K562 (cell line): ENCODE data around the gene DNASE1L2. TPM values are rescaled to one million over a fixed set of nuclear protein-coding genes. Genes with fewer than 3 reads are reported as not detected.
A peak's percentile ranks its signal among the peaks of the same experiment; 100 is the strongest.

Experiments used
- BRF1 ChIP-seq: IDR thresholded peaks from 3 replicates; pipeline ENCODE4 v1.6.1; 2011; ENCODE audit warnings: borderline replicate concordance, mild to moderate bottlenecking; ENCODE audit not compliant: insufficient read length; ENCODE audit errors: extremely low read depth
- CC2D1A ChIP-seq: fragments of 450-650 bp; IDR thresholded peaks from 2 replicates; pipeline ENCODE4 v1.6.1; 2017; ENCODE audit warnings: mild to moderate bottlenecking
- CHD2 ChIP-seq: IDR thresholded peaks from 2 replicates; pipeline ENCODE4 v1.6.1; 2011; ENCODE audit warnings: low read depth, low read length
- DIDO1 ChIP-seq: fragments of 450-650 bp; IDR thresholded peaks from 2 replicates; pipeline ENCODE4 v1.6.1; 2016; ENCODE audit warnings: low read depth, missing biosample characterization, missing genetic modification characterization
- E2F4 ChIP-seq: sonication (generic); formaldehyde crosslinking; IDR thresholded peaks from 2 replicates; pipeline ENCODE4 v1.8.0; 2022; ENCODE audit warnings: mild to moderate bottlenecking, low read depth, missing genetic modification reagents
- IRF1 ChIP-seq: sonication (generic); formaldehyde crosslinking; IDR thresholded peaks from 2 replicates; pipeline ENCODE4 v1.8.0; 2022; ENCODE audit warnings: missing genetic modification reagents, mild to moderate bottlenecking, borderline replicate concordance
- MTF1 ChIP-seq: fragments of 250-450 bp; sonication (Bioruptor Pico); IDR thresholded peaks from 2 replicates; pipeline ENCODE4 v1.9.0; 2021; ENCODE audit warnings: moderate library complexity, mild to moderate bottlenecking, inconsistent platforms, borderline replicate concordance
- MXD1 ChIP-seq: fragments of 250-450 bp; sonication (Bioruptor Pico); IDR thresholded peaks from 2 replicates; pipeline ENCODE4 v1.8.0; 2021; ENCODE audit warnings: borderline replicate concordance, mild to moderate bottlenecking, moderate library complexity; ENCODE audit not compliant: poor library complexity, severe bottlenecking
- NFIX ChIP-seq: fragments of 250-450 bp; sonication (Bioruptor Pico); IDR thresholded peaks from 2 replicates; pipeline ENCODE4 v1.4.0; 2020; ENCODE audit warnings: low read depth, mild to moderate bottlenecking, moderate library complexity
- NFXL1 ChIP-seq: fragments of 450-650 bp; formaldehyde crosslinking; IDR thresholded peaks from 2 replicates; pipeline ENCODE4 v1.4.0; 2021; ENCODE audit warnings: mild to moderate bottlenecking
- NR0B1 ChIP-seq: fragments of 450-650 bp; IDR thresholded peaks from one replicate; pipeline ENCODE4 v1.6.1; 2018; ENCODE audit warnings: mild to moderate bottlenecking, moderate library complexity; ENCODE audit not compliant: partially characterized antibody
- PBX2 ChIP-seq, 2 experiments: IDR thresholded peaks in 1 of 2; conservative IDR thresholded peaks in 1 of 2; 2 replicates each; pipeline ENCODE4 v1.6.1; 2016; ENCODE audit warnings: low read depth in 2 of 2, mild to moderate bottlenecking in 1 of 2, missing compliant biosample characterization in 1 of 2, missing genetic modification characterization in 1 of 2, moderate library complexity in 1 of 2
- PRDM10 ChIP-seq: fragments of 450-650 bp; IDR thresholded peaks from 2 replicates; pipeline ENCODE4 v1.6.1; 2018; ENCODE audit not compliant: partially characterized antibody
- SAFB2 ChIP-seq: fragments of 200-400 bp; formaldehyde crosslinking; IDR thresholded peaks from 2 replicates; pipeline ENCODE4 v1.6.1; 2018; ENCODE audit warnings: borderline replicate concordance, low read length, low read depth, moderate library complexity; ENCODE audit not compliant: severe bottlenecking
- SRSF7 ChIP-seq: fragments of 200-400 bp; formaldehyde crosslinking; optimal IDR thresholded peaks from 2 replicates; pipeline ENCODE3; 2017; ENCODE audit warnings: mild to moderate bottlenecking, low read depth, low read length
- polyA plus RNA-seq, 8 experiments: library from polyadenylated mRNA; depleted of rRNA in 4 of 8; stranded (reverse) in 5 of 8; unstranded in 3 of 8; fragments of >200 nt; fragmentation: Nextera tagmentation in 2 of 8; fragmentation: Illumina TruSeq in 1 of 8; extraction: Ambion mirVana in 2 of 8; extraction: Trizol in 1 of 8; gene quantifications; 2 replicates each; pipeline versions ENCODE4 v1.2.1 to v1.2.3, GENCODE V29; 2011 to 2014; ENCODE audit warnings: inconsistent platforms in 1 of 8, missing spikeins in 1 of 8
- total RNA-seq, 7 experiments: library from RNA; depleted of rRNA in 6 of 7; stranded (reverse); fragments of >200 nt in 6 of 7; fragmentation: Illumina TruSeq in 2 of 7; extraction: Trizol in 2 of 7; gene quantifications; 2 replicates each; pipeline versions ENCODE4 v1.2.1 to v1.2.3, GENCODE V29; 2011 to 2021; ENCODE audit warnings: low replicate concordance in 1 of 7

DNASE1L2 gene
- total and polyA plus RNA-seq, 9 of the 15 experiments (the other 6 are each of a cell fraction or from before 2014, with no cell fraction given), result 0.08 to 2.7 (median 1.7) TPM; not detected in 1

- no peak; the same call in 1 of the 2 replicates for TF ChIP-seq NFIX (CRISPR knock-in tag)
- TF ChIP-seq MTF1, result no peak
- no peak for TF ChIP-seq SAFB2
- TF ChIP-seq SRSF7, result no peak
- no peak for TF ChIP-seq PBX2 (CRISPR knock-in tag; IDR thresholded peaks at IDR 0.05; ENCODE audit: low read depth)
- no peak for TF ChIP-seq PBX2 (tag; conservative IDR thresholded peaks at IDR 0.05; ENCODE audit: low read depth)
- TF ChIP-seq PRDM10, result peak; percentile 79
- TF ChIP-seq BRF1, result no peak
- TF ChIP-seq E2F4 (CRISPR knock-in tag), result peak; percentile 94
- TF ChIP-seq DIDO1 (tag), result peak; percentile 79
- no peak for TF ChIP-seq NR0B1
- TF ChIP-seq IRF1, result no peak
- TF ChIP-seq CC2D1A, result 0 out of 2 replicates have a peak, but pooled peaks have one; percentile 59
- TF ChIP-seq MXD1, result peak; percentile 85
- TF ChIP-seq CHD2, result 0 out of 2 replicates have a peak, but pooled peaks have one; percentile 11
- no peak for TF ChIP-seq NFXL1 (CRISPR knock-in tag)
These were observed 31.8 kb downstream of the DNASE1L2 start, which contains the start of gene RNPS1 (continued) for GRCh38 chr16:2267913-2268666.
